K562 (cell line): Measurements from ENCODE around the gene PIK3C2G. TPM values are rescaled to one million over a fixed set of nuclear protein-coding genes. Genes with fewer than 3 reads are reported as not detected.

ENCODE experiments used
- NCOA4 ChIP-seq: fragments of 450-650 bp; IDR thresholded peaks from 2 replicates; pipeline ENCODE4 v1.6.1; 2018; ENCODE audit warnings: mild to moderate bottlenecking; ENCODE audit not compliant: partially characterized antibody
- NCOR1 ChIP-seq: fragments of 450-650 bp; IDR thresholded peaks from 2 replicates; pipeline ENCODE4 v1.6.1; 2016; ENCODE audit warnings: mild to moderate bottlenecking, moderate library complexity
- SRSF7 ChIP-seq: fragments of 200-400 bp; formaldehyde crosslinking; optimal IDR thresholded peaks from 2 replicates; pipeline ENCODE3; 2017; ENCODE audit warnings: mild to moderate bottlenecking, low read depth, low read length
- STAG1 ChIP-seq: sonication (generic); formaldehyde crosslinking; IDR thresholded peaks from 2 replicates; pipeline ENCODE4 v1.5.0; 2020; ENCODE audit warnings: missing genetic modification reagents, borderline replicate concordance
- TEAD1 ChIP-seq, 2 experiments: fragments of 450-650 bp in 1 of 2; sonication (generic) in 1 of 2; formaldehyde crosslinking; IDR thresholded peaks; 2 replicates each; pipeline versions ENCODE4 v1.4.0 to v1.8.0; 2020 to 2022; ENCODE audit warnings: mild to moderate bottlenecking in 2 of 2, missing genetic modification reagents in 1 of 2
- VEZF1 ChIP-seq: fragments of 200-800 bp; sonication (Bioruptor generic); IDR thresholded peaks from 2 replicates; pipeline ENCODE4 v1.6.1; 2017; ENCODE audit warnings: missing genetic modification characterization, missing compliant biosample characterization
- ZBTB5 ChIP-seq: fragments of 450-650 bp; IDR thresholded peaks from 2 replicates; pipeline ENCODE4 v1.6.1; 2017; ENCODE audit warnings: antibody characterized with exemption
- ZFP1 ChIP-seq: fragments of 450-650 bp; formaldehyde crosslinking; IDR thresholded peaks from 2 replicates; pipeline ENCODE4 v1.4.0; 2020; ENCODE audit warnings: mild to moderate bottlenecking, mixed read lengths
- ZNF384 ChIP-seq: IDR thresholded peaks from 2 replicates; pipeline ENCODE4 v1.6.1; 2012; ENCODE audit warnings: low read depth, low read length, improper control_type of control experiment
- polyA plus RNA-seq, 8 experiments: library from polyadenylated mRNA; depleted of rRNA in 4 of 8; stranded (reverse) in 5 of 8; unstranded in 3 of 8; fragments of >200 nt; fragmentation: Nextera tagmentation in 2 of 8; fragmentation: Illumina TruSeq in 1 of 8; extraction: Ambion mirVana in 2 of 8; extraction: Trizol in 1 of 8; gene quantifications; 2 replicates each; pipeline versions ENCODE4 v1.2.1 to v1.2.3, GENCODE V29; 2011 to 2014; ENCODE audit warnings: inconsistent platforms in 1 of 8, missing spikeins in 1 of 8
- total RNA-seq, 7 experiments: library from RNA; depleted of rRNA in 6 of 7; stranded (reverse); fragments of >200 nt in 6 of 7; fragmentation: Illumina TruSeq in 2 of 7; extraction: Trizol in 2 of 7; gene quantifications; 2 replicates each; pipeline versions ENCODE4 v1.2.1 to v1.2.3, GENCODE V29; 2011 to 2021; ENCODE audit warnings: low replicate concordance in 1 of 7
- TF ChIP-seq, protein P1 (sequence below): fragments of 250-450 bp; sonication (Bioruptor Pico); IDR thresholded peaks from 2 replicates; pipeline ENCODE4 v1.6.1; 2021; ENCODE audit warnings: mild to moderate bottlenecking

The PIK3C2G gene
- total and polyA plus RNA-seq, 9 of the 15 experiments (the other 6 are each of a cell fraction or from before 2014, with no cell fraction given) = not detected

- TF ChIP-seq STAG1 (CRISPR knock-in tag) (no peak), ZBTB5 (no peak), SRSF7 (no peak), ZNF384 (no peak), VEZF1 (CRISPR knock-in tag) (no peak), NCOR1 (no peak), ZFP1 (no peak), NCOA4 (no peak), TEAD1 (CRISPR knock-in tag; IDR thresholded peaks at IDR 0.05) (no peak)
- TF ChIP-seq, protein P1, sequence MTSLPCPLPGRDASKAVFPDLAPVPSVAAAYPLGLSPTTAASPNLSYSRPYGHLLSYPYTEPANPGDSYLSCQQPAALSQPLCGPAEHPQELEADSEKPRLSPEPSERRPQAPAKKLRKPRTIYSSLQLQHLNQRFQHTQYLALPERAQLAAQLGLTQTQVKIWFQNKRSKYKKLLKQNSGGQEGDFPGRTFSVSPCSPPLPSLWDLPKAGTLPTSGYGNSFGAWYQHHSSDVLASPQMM (CRISPR knock-in tag) = no peak
Observed at GRCh38 chr12:18620986-18621385, 359.7 kb downstream of the PIK3C2G start (continued).
